Brain microvascular endothelial cell (primary cell): ENCODE measurements around the gene IP6K2.
A peak's percentile ranks its signal among the peaks of the same experiment; 100 is the strongest.
"Not testable (repeated sequence)": the region's sequence is repeated elsewhere in the genome, so short reads cannot be mapped to it uniquely, and the experiment has no call there.

Source experiments
- DNase-seq: peaks from one replicate; pipeline ENCODE4 v3.0.0-alpha.2; 2020
- H3K27ac ChIP-seq: fragments of 250-450 bp; sonication (Bioruptor Pico); 2 replicates; pipeline ENCODE4 v1.5.1; 2020; ENCODE audit warnings: mild to moderate bottlenecking, moderate library complexity
- H3K27me3 ChIP-seq: fragments of 250-450 bp; sonication (Bioruptor Pico); replicated peaks from 2 replicates; pipeline ENCODE4 v1.5.1; 2020; ENCODE audit warnings: mild to moderate bottlenecking
- H3K36me3 ChIP-seq: fragments of 250-450 bp; sonication (Bioruptor Pico); replicated peaks from 2 replicates; pipeline ENCODE4 v1.5.1; 2020; ENCODE audit warnings: mild to moderate bottlenecking
- H3K4me3 ChIP-seq: 2 replicates; pipeline ENCODE4 v1.5.1; 2011; ENCODE audit warnings: low read depth, mild to moderate bottlenecking, control low read depth, low read length, moderate library complexity
- CTCF ChIP-seq: IDR thresholded peaks from 2 replicates; pipeline ENCODE4 v1.5.1; 2011; ENCODE audit warnings: low read depth, mild to moderate bottlenecking, moderate library complexity, low read length, control low read depth, inconsistent platforms; ENCODE audit errors: missing control alignments
- in situ Hi-C: cut with HindIII; loops from 2 replicates; pipeline ENCODE4 v1.10.0; 2017; ENCODE audit warnings: low sequenced_read_pairs, low pct_ligation_motif_present

The IP6K2 gene

GRCh38 chr3:48739955-48740823, 23.2 kb upstream of the IP6K2 start:
- H3K27me3 ChIP-seq, result no peaks in the 10 kb centered on the region
- no peak overlapping the region for H3K4me3 ChIP-seq
- H3K27ac ChIP-seq, result no peak overlapping the region
- H3K36me3 ChIP-seq, result no peaks in the 10 kb centered on the region
- TF ChIP-seq CTCF, result peak; percentile 93
- in situ Hi-C loops, result no loop called here
- DNase-seq, result peak; percentile 68

DNA sequence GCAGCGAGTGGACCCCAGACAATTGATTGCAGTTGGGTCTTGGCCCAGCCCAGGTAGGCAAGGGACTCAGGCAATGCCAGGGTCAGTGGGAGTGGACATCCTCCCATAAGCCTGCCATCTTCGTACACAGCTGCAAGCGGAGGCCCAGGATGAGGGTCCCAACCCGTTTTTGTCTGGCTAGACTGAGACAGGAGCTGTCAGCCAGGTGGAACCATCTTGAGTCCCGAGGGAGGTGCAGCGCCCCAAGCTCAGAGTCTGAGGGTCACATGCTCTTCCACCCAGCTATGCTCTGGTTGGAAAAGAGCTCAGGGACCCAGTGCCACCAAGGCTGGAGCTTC, 22.6 kb upstream of the IP6K2 start:
- DNase-seq, result no peak
- Histone ChIP-seq H3K27ac (no peak overlapping the region), H3K27me3 (no peaks in the 10 kb centered on the region), H3K4me3 (no peak overlapping the region), H3K36me3 (no peaks in the 10 kb centered on the region)
- in situ Hi-C loops, result no loop called here
- no peak for TF ChIP-seq CTCF

DNA sequence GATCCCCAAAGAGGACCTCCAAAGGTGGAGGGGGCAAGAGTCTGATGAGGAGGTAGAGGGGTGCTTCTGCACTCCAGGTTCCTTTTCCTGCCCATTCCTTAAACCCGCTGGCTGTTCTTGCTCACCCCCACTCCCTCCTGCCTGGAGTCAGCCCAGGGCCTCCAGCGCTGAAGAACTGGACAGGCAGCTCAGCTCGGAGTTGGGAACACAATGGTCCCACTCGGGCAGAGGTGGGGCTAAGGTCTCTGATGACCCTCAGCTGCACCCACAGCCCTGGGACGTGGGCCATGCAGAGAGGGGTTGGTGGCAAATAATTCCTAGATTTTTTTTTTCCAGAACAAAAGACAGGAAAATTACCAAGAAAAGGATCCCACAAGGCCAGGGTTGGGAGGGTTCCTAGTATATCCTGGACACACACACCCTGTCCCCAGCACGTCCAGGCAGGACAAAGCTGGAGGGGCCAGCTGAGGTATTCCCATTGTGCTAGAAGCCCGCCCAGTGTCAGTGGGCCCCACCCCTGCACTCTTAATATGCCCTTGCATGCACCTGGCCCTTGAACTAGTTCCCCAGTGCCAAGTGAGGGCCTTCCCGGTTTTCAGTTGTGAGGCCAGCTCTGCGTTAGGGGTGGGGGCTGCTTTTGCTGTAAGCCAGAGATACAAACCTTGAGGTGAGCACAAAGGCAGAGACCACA, 22.1 kb upstream of the IP6K2 start:
- H3K27me3 ChIP-seq, result no peaks in the 10 kb centered on the region
- TF ChIP-seq CTCF, result no peak
- H3K4me3 ChIP-seq, result no peak overlapping the region
- H3K36me3 ChIP-seq, result no peaks in the 10 kb centered on the region
- H3K27ac ChIP-seq, result no peak overlapping the region
- DNase-seq, result no peak
- in situ Hi-C loops, result no loop called here

- H3K4me3 ChIP-seq, result no peak overlapping the region
- H3K27me3 ChIP-seq, result no peaks in the 10 kb centered on the region
- TF ChIP-seq CTCF, result no peak
- no peak overlapping the region for H3K27ac ChIP-seq
- H3K36me3 ChIP-seq, result no peaks in the 10 kb centered on the region
- DNase-seq, result no peak
- in situ Hi-C loops, result no loop called here
These were observed 21.1 kb upstream of the IP6K2 start for GRCh38 chr3:48738144-48738536.

GRCh38 chr3:48735075-48735767, 18.2 kb upstream of the IP6K2 start:
- DNase-seq, H3K27me3 ChIP-seq, H3K4me3 ChIP-seq, in situ Hi-C loops, H3K36me3 ChIP-seq, H3K27ac ChIP-seq: not testable (repeated sequence)

- H3K36me3 ChIP-seq, DNase-seq, H3K4me3 ChIP-seq, H3K27me3 ChIP-seq, H3K27ac ChIP-seq, in situ Hi-C loops: not testable (repeated sequence)
These were observed 17.5 kb upstream of the IP6K2 start for GRCh38 chr3:48734541-48734940.

GRCh38 chr3:48733752-48734518, 16.9 kb upstream of the IP6K2 start:
- in situ Hi-C loops, DNase-seq, H3K27me3 ChIP-seq, H3K36me3 ChIP-seq, H3K4me3 ChIP-seq, H3K27ac ChIP-seq: not testable (repeated sequence)
